ENCODE results near the gene COL27A1. TPM values are rescaled to one million over a fixed set of nuclear protein-coding genes. Genes with fewer than 3 reads are reported as not detected.
A peak's percentile ranks its signal among the peaks of the same experiment; 100 is the strongest.
"Not testable (repeated sequence)": the region's sequence is repeated elsewhere in the genome, so short reads cannot be mapped to it uniquely, and the experiment has no call there.

The COL27A1 gene
- total RNA-seq, 2 experiments from 2014 or later: 7.0 to 10.6 TPM

- no peak for DNase-seq
- H3K9me3 Mint-ChIP-seq: no peaks in the 10 kb centered on the region
- no peak overlapping the region for H3K4me3 Mint-ChIP-seq
- no peaks in the 10 kb centered on the region for H3K36me3 Mint-ChIP-seq (ENCODE audit: low read depth)
- no peak overlapping the region for H3K27ac Mint-ChIP-seq
- intact Hi-C loops (cut with micrococcal nuclease): no loop called here
- CTCF ChIA-PET: no interaction called here
- H3K27me3 Mint-ChIP-seq (ENCODE audit: low read depth): no peaks in the 10 kb centered on the region
- H3K4me1 Mint-ChIP-seq (ENCODE audit: low read depth): peaks cover 7% of the 10 kb centered on the region
These were observed 163.1 kb downstream of the COL27A1 start for GRCh38 chr9:114318416-114318815.

- no peak overlapping the region for H3K4me3 Mint-ChIP-seq
- intact Hi-C loops (cut with micrococcal nuclease): no loop called here
- DNase-seq: no peak
- peaks cover 7% of the 10 kb centered on the region for H3K4me1 Mint-ChIP-seq (ENCODE audit: low read depth)
- CTCF ChIA-PET: interaction anchor here (0.7 to 1.2 kb wide), 3 partner anchors 28 to 661 kb away, joined by 3 read pairs; no protein-coding TSS in a partner anchor
- H3K27ac Mint-ChIP-seq: no peak overlapping the region
- H3K36me3 Mint-ChIP-seq (ENCODE audit: low read depth): no peaks in the 10 kb centered on the region
- H3K27me3 Mint-ChIP-seq (ENCODE audit: low read depth): no peaks in the 10 kb centered on the region
- H3K9me3 Mint-ChIP-seq: no peaks in the 10 kb centered on the region
These were observed 163.8 kb downstream of the COL27A1 start for GRCh38 chr9:114319147-114319546.

GRCh38 chr9:114320710-114321109 lies 165.4 kb downstream of the COL27A1 start:
- CTCF ChIA-PET: interaction anchor here (0.7 to 1.9 kb wide), 3 partner anchors 20 to 333 kb away, joined by 3 to 7 read pairs (median 4); no protein-coding TSS in a partner anchor
- H3K4me1 Mint-ChIP-seq (ENCODE audit: low read depth); intact Hi-C loops (cut with micrococcal nuclease); H3K9me3 Mint-ChIP-seq; H3K4me3 Mint-ChIP-seq; H3K36me3 Mint-ChIP-seq (ENCODE audit: low read depth); H3K27me3 Mint-ChIP-seq (ENCODE audit: low read depth); H3K27ac Mint-ChIP-seq: not testable (repeated sequence)
- DNase-seq: peak; percentile 25

GRCh38 chr9:114321759-114322158 lies 166.4 kb downstream of the COL27A1 start:
- intact Hi-C loops (cut with micrococcal nuclease): no loop called here
- H3K9me3 Mint-ChIP-seq: no peaks in the 10 kb centered on the region
- H3K27me3 Mint-ChIP-seq (ENCODE audit: low read depth): no peaks in the 10 kb centered on the region
- CTCF ChIA-PET: interaction anchor here (1.1 to 1.9 kb wide), 2 partner anchors 19 to 239 kb away, joined by 4 to 7 read pairs; no protein-coding TSS in a partner anchor
- no peak overlapping the region for H3K4me3 Mint-ChIP-seq
- H3K4me1 Mint-ChIP-seq (ENCODE audit: low read depth): peaks cover 7% of the 10 kb centered on the region
- peak; percentile 43 for DNase-seq
- H3K27ac Mint-ChIP-seq: no peak overlapping the region
- H3K36me3 Mint-ChIP-seq (ENCODE audit: low read depth): no peaks in the 10 kb centered on the region

GRCh38 chr9:114322160-114322818 lies 167.0 kb downstream of the COL27A1 start:
- H3K27me3 Mint-ChIP-seq (ENCODE audit: low read depth); H3K4me1 Mint-ChIP-seq (ENCODE audit: low read depth); H3K36me3 Mint-ChIP-seq (ENCODE audit: low read depth); H3K27ac Mint-ChIP-seq; H3K4me3 Mint-ChIP-seq; intact Hi-C loops (cut with micrococcal nuclease); DNase-seq; H3K9me3 Mint-ChIP-seq: not testable (repeated sequence)
- CTCF ChIA-PET: interaction anchor here (0.6 kb wide), 1 partner anchor 226 kb away, joined by 4 read pairs; no protein-coding TSS in a partner anchor

GRCh38 chr9:114322831-114323531 lies 167.6 kb downstream of the COL27A1 start, which contains the start of gene ORM1:
Gene ORM1, plus strand, starts transcription at chr9:114323098. Its CDS starts 36 bp downstream, at chr9:114323134.
- H3K4me3 Mint-ChIP-seq; H3K9me3 Mint-ChIP-seq; DNase-seq; H3K27ac Mint-ChIP-seq; H3K36me3 Mint-ChIP-seq (ENCODE audit: low read depth); H3K27me3 Mint-ChIP-seq (ENCODE audit: low read depth); intact Hi-C loops (cut with micrococcal nuclease); H3K4me1 Mint-ChIP-seq (ENCODE audit: low read depth): not testable (repeated sequence)
- CTCF ChIA-PET: interaction anchor here (0.6 kb wide), 1 partner anchor 225 kb away, joined by 4 read pairs; no protein-coding TSS in a partner anchor

- H3K9me3 Mint-ChIP-seq; H3K4me3 Mint-ChIP-seq; H3K4me1 Mint-ChIP-seq (ENCODE audit: low read depth); CTCF ChIA-PET; DNase-seq; H3K27ac Mint-ChIP-seq; H3K36me3 Mint-ChIP-seq (ENCODE audit: low read depth); H3K27me3 Mint-ChIP-seq (ENCODE audit: low read depth); intact Hi-C loops (cut with micrococcal nuclease): not testable (repeated sequence)
These were observed 168.5 kb downstream of the COL27A1 start for GRCh38 chr9:114323849-114324248.

- Mint-ChIP-seq H3K9me3 (no peaks in the 10 kb centered on the region), H3K4me3 (no peak overlapping the region), H3K27me3 (ENCODE audit: low read depth) (no peaks in the 10 kb centered on the region), H3K27ac (no peak overlapping the region), H3K4me1 (ENCODE audit: low read depth) (peaks cover 4% of the 10 kb centered on the region), H3K36me3 (ENCODE audit: low read depth) (no peaks in the 10 kb centered on the region)
- intact Hi-C loops (cut with micrococcal nuclease): no loop called here
- no peak for DNase-seq
- CTCF ChIA-PET: no interaction called here
These were observed 169.2 kb downstream of the COL27A1 start for GRCh38 chr9:114324492-114324891.

- DNase-seq; H3K4me1 Mint-ChIP-seq (ENCODE audit: low read depth); CTCF ChIA-PET; H3K9me3 Mint-ChIP-seq; H3K27ac Mint-ChIP-seq; H3K36me3 Mint-ChIP-seq (ENCODE audit: low read depth); H3K4me3 Mint-ChIP-seq; H3K27me3 Mint-ChIP-seq (ENCODE audit: low read depth); intact Hi-C loops (cut with micrococcal nuclease): not testable (repeated sequence)
These were observed 169.6 kb downstream of the COL27A1 start for GRCh38 chr9:114324965-114325364.

GRCh38 chr9:114325684-114326254 lies 170.4 kb downstream of the COL27A1 start:
- H3K27ac Mint-ChIP-seq; DNase-seq; H3K4me3 Mint-ChIP-seq; intact Hi-C loops (cut with micrococcal nuclease); H3K27me3 Mint-ChIP-seq (ENCODE audit: low read depth); CTCF ChIA-PET; H3K36me3 Mint-ChIP-seq (ENCODE audit: low read depth); H3K9me3 Mint-ChIP-seq; H3K4me1 Mint-ChIP-seq (ENCODE audit: low read depth): not testable (repeated sequence)

GRCh38 chr9:114327749-114328148 lies 172.4 kb downstream of the COL27A1 start:
- DNase-seq: no peak
- CTCF ChIA-PET: no interaction called here
- H3K4me1 Mint-ChIP-seq (ENCODE audit: low read depth): peaks cover 5% of the 10 kb centered on the region
- H3K36me3 Mint-ChIP-seq (ENCODE audit: low read depth): peaks cover 1% of the 10 kb centered on the region
- no peaks in the 10 kb centered on the region for H3K27me3 Mint-ChIP-seq (ENCODE audit: low read depth)
- no peaks in the 10 kb centered on the region for H3K9me3 Mint-ChIP-seq
- H3K4me3 Mint-ChIP-seq: no peak overlapping the region
- no peak overlapping the region for H3K27ac Mint-ChIP-seq
- intact Hi-C loops (cut with micrococcal nuclease): no loop called here

GRCh38 chr9:114328357-114328820 lies 173.1 kb downstream of the COL27A1 start:
- H3K27me3 Mint-ChIP-seq (ENCODE audit: low read depth); H3K36me3 Mint-ChIP-seq (ENCODE audit: low read depth); H3K9me3 Mint-ChIP-seq; intact Hi-C loops (cut with micrococcal nuclease); H3K4me3 Mint-ChIP-seq; H3K27ac Mint-ChIP-seq; DNase-seq; CTCF ChIA-PET; H3K4me1 Mint-ChIP-seq (ENCODE audit: low read depth): not testable (repeated sequence)

Measured in activated naive CD4-positive, alpha-beta T cell treated with anti-CD3 and anti-CD28 coated beads for 36 hours (primary cell).